HG03025 (cell line): ENCODE measurements around the gene MLXIPL.
"Not testable (repeated sequence)": the region's sequence is repeated elsewhere in the genome, so short reads cannot be mapped to it uniquely, and the experiment has no call there.

Experiments
- ATAC-seq: cut with Tn5 transposase; IDR thresholded peaks from one replicate; pipeline ENCODE4 v1.9.1; 2021; ENCODE audit warnings: mild to moderate bottlenecking, moderate library complexity; ENCODE audit not compliant: unreplicated experiment, low FRiP score

MLXIPL gene

GRCh38 chr7:73557108-73557396 lies 67.3 kb downstream of the MLXIPL start:
- ATAC-seq = peak; percentile 74

GRCh38 chr7:73556208-73557107 lies 67.9 kb downstream of the MLXIPL start:
- ATAC-seq = no peak

- ATAC-seq = no peak
Observed at GRCh38 chr7:73555411-73555982, 68.8 kb downstream of the MLXIPL start.

GRCh38 chr7:73550093-73550492 lies 74.2 kb downstream of the MLXIPL start:
- ATAC-seq = not testable (repeated sequence)

GRCh38 chr7:73549176-73549575 lies 75.1 kb downstream of the MLXIPL start:
- no peak for ATAC-seq

- ATAC-seq = no peak
Observed at GRCh38 chr7:73547841-73548240, 76.5 kb downstream of the MLXIPL start.

GRCh38 chr7:73544678-73545077 lies 79.6 kb downstream of the MLXIPL start:
- no peak for ATAC-seq
